ENCODE measurements around the gene CRLF2.
"Not testable (repeated sequence)": the region's sequence is repeated elsewhere in the genome, so short reads cannot be mapped to it uniquely, and the experiment has no call there.

The CRLF2 gene

DNA sequence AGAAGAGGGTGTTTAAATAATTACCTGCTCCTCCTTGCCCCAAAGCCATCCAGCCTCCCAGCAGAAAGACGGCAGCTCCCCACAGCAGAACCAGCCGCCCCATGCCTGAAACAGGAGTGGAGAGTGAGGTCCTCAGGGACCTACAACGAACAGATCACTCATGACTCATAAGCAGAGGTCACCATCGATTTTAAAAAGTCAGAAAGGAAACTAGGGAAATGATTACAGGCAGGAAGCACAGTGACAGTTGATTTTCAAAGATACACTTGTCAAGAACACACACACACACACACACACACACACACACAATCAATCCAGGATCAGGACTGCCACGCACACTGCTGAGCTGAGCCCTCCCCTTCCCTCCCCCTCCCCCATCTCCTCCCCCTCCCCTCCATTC, at the start of gene CRLF2:
Gene CRLF2 (minus strand): TSS at position 118 of the 400 bp plus-strand sequence. CDS start 15 bp downstream, at position 103.
- no peak for TF ChIP-seq CTCF (IDR thresholded peaks at IDR 0.05; ENCODE audit: borderline replicate concordance, insufficient read depth, low read depth, low read length)
- no peak within 1 kb of the TSS for H3K4me3 ChIP-seq (ENCODE audit: low read depth, low read length)

- H3K4me3 ChIP-seq (ENCODE audit: low read depth, low read length) = not testable (repeated sequence)
These were observed 49.3 kb upstream of the CRLF2 start for GRCh38 chrX:1261771-1262170.

DNA sequence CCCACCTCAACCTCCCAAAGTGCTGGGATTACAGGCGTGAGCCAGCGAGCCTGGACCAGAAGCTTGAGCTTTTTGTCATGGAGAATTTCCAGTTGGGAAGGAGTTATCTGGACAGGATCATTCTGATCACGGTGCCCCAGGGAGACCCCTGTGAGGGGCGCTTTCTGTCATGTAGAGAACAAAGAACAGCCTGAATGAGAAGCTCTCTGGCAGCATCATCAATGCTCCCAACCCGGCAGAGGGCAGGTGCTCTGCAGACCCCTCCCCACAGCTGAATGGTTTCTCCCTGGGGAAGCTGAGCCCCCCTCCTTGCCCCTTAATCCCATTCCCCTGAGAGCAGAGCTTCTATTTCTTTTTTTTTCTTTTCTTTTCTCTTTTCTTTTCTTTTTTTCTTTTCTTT, 48.8 kb upstream of the CRLF2 start:
- no peak overlapping the region for H3K4me3 ChIP-seq (ENCODE audit: low read depth, low read length)
- TF ChIP-seq CTCF (IDR thresholded peaks at IDR 0.05; ENCODE audit: borderline replicate concordance, insufficient read depth, low read depth, low read length) = no peak

DNA sequence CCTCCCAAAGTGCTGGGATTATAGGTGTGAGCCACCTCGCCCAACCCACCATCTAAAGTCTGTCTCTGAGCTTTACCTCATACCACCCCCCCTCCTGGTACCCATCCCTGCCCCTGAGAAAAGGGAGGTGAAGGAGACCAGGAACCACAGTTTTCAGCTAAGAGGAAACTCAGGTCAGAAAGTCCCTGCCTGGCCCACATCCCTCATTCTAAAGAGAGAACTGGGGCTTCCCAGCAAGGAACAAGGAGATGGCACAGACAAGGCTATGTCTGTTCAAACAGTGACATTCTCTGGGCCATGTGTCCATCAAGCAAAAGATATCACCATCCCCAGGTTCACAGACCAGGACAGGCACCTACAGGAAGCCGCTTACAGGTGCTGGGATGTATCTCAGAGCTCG, 40.4 kb upstream of the CRLF2 start:
- no peak overlapping the region for H3K4me3 ChIP-seq (ENCODE audit: low read depth, low read length)
- TF ChIP-seq CTCF (IDR thresholded peaks at IDR 0.05; ENCODE audit: borderline replicate concordance, insufficient read depth, low read depth, low read length) = no peak

- H3K4me3 ChIP-seq (ENCODE audit: low read depth, low read length) = no peak overlapping the region
- no peak for TF ChIP-seq CTCF (IDR thresholded peaks at IDR 0.05; ENCODE audit: borderline replicate concordance, insufficient read depth, low read depth, low read length)
These were observed 36.8 kb upstream of the CRLF2 start for GRCh38 chrX:1249101-1249887.

- TF ChIP-seq CTCF (IDR thresholded peaks at IDR 0.05; ENCODE audit: borderline replicate concordance, insufficient read depth, low read depth, low read length) = no peak
- H3K4me3 ChIP-seq (ENCODE audit: low read depth, low read length) = no peak overlapping the region
These were observed 36.0 kb upstream of the CRLF2 start for GRCh38 chrX:1248331-1249061.

DNA sequence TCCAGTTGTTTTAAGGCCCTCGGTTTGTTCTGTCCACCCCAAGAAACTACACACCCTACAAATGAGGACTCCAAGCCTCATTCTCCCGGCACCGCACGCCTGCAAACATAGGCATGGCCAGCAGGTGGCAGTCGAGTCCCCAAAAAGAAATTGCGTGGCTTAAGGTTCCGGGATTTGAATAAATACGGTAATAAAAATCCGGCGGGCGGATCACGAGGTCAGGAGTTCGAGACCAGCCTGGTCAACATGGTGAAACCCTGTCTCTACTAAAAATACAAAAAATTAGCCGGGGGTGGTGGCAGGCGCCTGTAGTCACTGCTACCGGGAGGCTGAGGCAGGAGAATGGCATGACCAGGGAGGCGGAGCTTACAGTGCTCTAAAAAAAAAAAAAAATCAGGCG, 34.4 kb upstream of the CRLF2 start:
- H3K4me3 ChIP-seq (ENCODE audit: low read depth, low read length) = no peak overlapping the region
- peak; percentile 84 for TF ChIP-seq CTCF (IDR thresholded peaks at IDR 0.05; ENCODE audit: borderline replicate concordance, insufficient read depth, low read depth, low read length)

All from GM12875 (cell line).